Measurements from ENCODE around the gene TRIP11.

The TRIP11 gene

GRCh38 chr14:91983588-91983987 lies 56.3 kb downstream of the TRIP11 start:
- Histone ChIP-seq H3K36me3 (ENCODE audit: control insufficient read depth in 2 of 2, insufficient read depth in 2 of 2, low read length in 2 of 2) (peaks cover 39% of the 10 kb centered on the region in 2 donors), H3K27ac (ENCODE audit: low read depth in 2 of 2, low read length in 2 of 2) (no peak overlapping the region), H3K4me1 (ENCODE audit: control insufficient read depth in 2 of 2, insufficient read depth in 2 of 2, low read length in 2 of 2) (no peaks in the 10 kb centered on the region), H3K9ac (ENCODE audit: low read depth in 1 of 2, low read length in 2 of 2) (no peak overlapping the region), H3K27me3 (ENCODE audit: control insufficient read depth in 2 of 2, insufficient read depth in 2 of 2, low read length in 2 of 2) (no peaks in the 10 kb centered on the region), H3K4me3 (ENCODE audit: low read length in 2 of 2) (no peak overlapping the region), H3K9me3 (ENCODE audit: control insufficient read depth in 2 of 2, low read length in 2 of 2) (no peaks in the 10 kb centered on the region)

GRCh38 chr14:91980157-91980556 lies 59.7 kb downstream of the TRIP11 start:
- no peaks in the 10 kb centered on the region for H3K9me3 ChIP-seq (ENCODE audit: control insufficient read depth in 2 of 2, low read length in 2 of 2)
- peaks cover 15 to 25% of the 10 kb centered on the region in 2 donors for H3K36me3 ChIP-seq (ENCODE audit: control insufficient read depth in 2 of 2, insufficient read depth in 2 of 2, low read length in 2 of 2)
- no peak overlapping the region for H3K9ac ChIP-seq (ENCODE audit: low read depth in 1 of 2, low read length in 2 of 2)
- H3K4me1 ChIP-seq (ENCODE audit: control insufficient read depth in 2 of 2, insufficient read depth in 2 of 2, low read length in 2 of 2), result no peaks in the 10 kb centered on the region
- no peak overlapping the region for H3K4me3 ChIP-seq (ENCODE audit: low read length in 2 of 2)
- H3K27ac ChIP-seq (ENCODE audit: low read depth in 2 of 2, low read length in 2 of 2), result no peak overlapping the region
- H3K27me3 ChIP-seq (ENCODE audit: control insufficient read depth in 2 of 2, insufficient read depth in 2 of 2, low read length in 2 of 2), result no peaks in the 10 kb centered on the region

- Histone ChIP-seq H3K36me3 (ENCODE audit: control insufficient read depth in 2 of 2, insufficient read depth in 2 of 2, low read length in 2 of 2) (peaks cover 14 to 37% of the 10 kb centered on the region in 2 donors), H3K9me3 (ENCODE audit: control insufficient read depth in 2 of 2, low read length in 2 of 2) (no peaks in the 10 kb centered on the region), H3K9ac (ENCODE audit: low read depth in 1 of 2, low read length in 2 of 2) (no peak overlapping the region), H3K27me3 (ENCODE audit: control insufficient read depth in 2 of 2, insufficient read depth in 2 of 2, low read length in 2 of 2) (no peaks in the 10 kb centered on the region), H3K4me1 (ENCODE audit: control insufficient read depth in 2 of 2, insufficient read depth in 2 of 2, low read length in 2 of 2) (no peaks in the 10 kb centered on the region), H3K27ac (ENCODE audit: low read depth in 2 of 2, low read length in 2 of 2) (no peak overlapping the region), H3K4me3 (ENCODE audit: low read length in 2 of 2) (no peak overlapping the region)
These were observed 62.0 kb downstream of the TRIP11 start for GRCh38 chr14:91977884-91978283.

GRCh38 chr14:91975763-91976162 lies 64.1 kb downstream of the TRIP11 start:
- peaks cover 25 to 37% of the 10 kb centered on the region in 2 donors for H3K36me3 ChIP-seq (ENCODE audit: control insufficient read depth in 2 of 2, insufficient read depth in 2 of 2, low read length in 2 of 2)
- no peaks in the 10 kb centered on the region for H3K27me3 ChIP-seq (ENCODE audit: control insufficient read depth in 2 of 2, insufficient read depth in 2 of 2, low read length in 2 of 2)
- H3K4me3 ChIP-seq (ENCODE audit: low read length in 2 of 2), result no peak overlapping the region
- H3K9ac ChIP-seq (ENCODE audit: low read depth in 1 of 2, low read length in 2 of 2), result no peak overlapping the region
- no peaks in the 10 kb centered on the region for H3K4me1 ChIP-seq (ENCODE audit: control insufficient read depth in 2 of 2, insufficient read depth in 2 of 2, low read length in 2 of 2)
- no peak overlapping the region for H3K27ac ChIP-seq (ENCODE audit: low read depth in 2 of 2, low read length in 2 of 2)
- no peaks in the 10 kb centered on the region for H3K9me3 ChIP-seq (ENCODE audit: control insufficient read depth in 2 of 2, low read length in 2 of 2)

GRCh38 chr14:91971188-91971778 lies 68.6 kb downstream of the TRIP11 start:
- Histone ChIP-seq H3K36me3 (ENCODE audit: control insufficient read depth in 2 of 2, insufficient read depth in 2 of 2, low read length in 2 of 2) (peaks cover 37 to 39% of the 10 kb centered on the region in 2 donors), H3K27me3 (ENCODE audit: control insufficient read depth in 2 of 2, insufficient read depth in 2 of 2, low read length in 2 of 2) (no peaks in the 10 kb centered on the region), H3K27ac (ENCODE audit: low read depth in 2 of 2, low read length in 2 of 2) (no peak overlapping the region), H3K4me3 (ENCODE audit: low read length in 2 of 2) (no peak overlapping the region), H3K4me1 (ENCODE audit: control insufficient read depth in 2 of 2, insufficient read depth in 2 of 2, low read length in 2 of 2) (no peaks in the 10 kb centered on the region), H3K9me3 (ENCODE audit: control insufficient read depth in 2 of 2, low read length in 2 of 2) (no peaks in the 10 kb centered on the region), H3K9ac (ENCODE audit: low read depth in 1 of 2, low read length in 2 of 2) (no peak overlapping the region)

GRCh38 chr14:91968280-91968679 lies 71.6 kb downstream of the TRIP11 start:
- Histone ChIP-seq H3K27ac (ENCODE audit: low read depth in 2 of 2, low read length in 2 of 2) (no peak overlapping the region), H3K4me1 (ENCODE audit: control insufficient read depth in 2 of 2, insufficient read depth in 2 of 2, low read length in 2 of 2) (no peaks in the 10 kb centered on the region), H3K36me3 (ENCODE audit: control insufficient read depth in 2 of 2, insufficient read depth in 2 of 2, low read length in 2 of 2) (peaks cover 23 to 29% of the 10 kb centered on the region in 2 donors), H3K27me3 (ENCODE audit: control insufficient read depth in 2 of 2, insufficient read depth in 2 of 2, low read length in 2 of 2) (no peaks in the 10 kb centered on the region), H3K4me3 (ENCODE audit: low read length in 2 of 2) (no peak overlapping the region), H3K9ac (ENCODE audit: low read depth in 1 of 2, low read length in 2 of 2) (no peak overlapping the region), H3K9me3 (ENCODE audit: control insufficient read depth in 2 of 2, low read length in 2 of 2) (no peaks in the 10 kb centered on the region)

GRCh38 chr14:91964724-91965123 lies 75.1 kb downstream of the TRIP11 start:
- Histone ChIP-seq H3K4me3 (ENCODE audit: low read length in 2 of 2) (no peak overlapping the region), H3K36me3 (ENCODE audit: control insufficient read depth in 2 of 2, insufficient read depth in 2 of 2, low read length in 2 of 2) (peaks cover 11 to 16% of the 10 kb centered on the region in 2 donors), H3K9ac (ENCODE audit: low read depth in 1 of 2, low read length in 2 of 2) (no peak overlapping the region), H3K9me3 (ENCODE audit: control insufficient read depth in 2 of 2, low read length in 2 of 2) (no peaks in the 10 kb centered on the region), H3K4me1 (ENCODE audit: control insufficient read depth in 2 of 2, insufficient read depth in 2 of 2, low read length in 2 of 2) (no peaks in the 10 kb centered on the region), H3K27me3 (ENCODE audit: control insufficient read depth in 2 of 2, insufficient read depth in 2 of 2, low read length in 2 of 2) (peaks cover 0 to 4% of the 10 kb centered on the region in 2 donors), H3K27ac (ENCODE audit: low read depth in 2 of 2, low read length in 2 of 2) (no peak overlapping the region)

- H3K4me1 ChIP-seq (ENCODE audit: control insufficient read depth in 2 of 2, insufficient read depth in 2 of 2, low read length in 2 of 2), result no peaks in the 10 kb centered on the region
- H3K9me3 ChIP-seq (ENCODE audit: control insufficient read depth in 2 of 2, low read length in 2 of 2), result no peaks in the 10 kb centered on the region
- H3K27me3 ChIP-seq (ENCODE audit: control insufficient read depth in 2 of 2, insufficient read depth in 2 of 2, low read length in 2 of 2), result peaks cover 0 to 4% of the 10 kb centered on the region in 2 donors
- no peak overlapping the region for H3K4me3 ChIP-seq (ENCODE audit: low read length in 2 of 2)
- H3K36me3 ChIP-seq (ENCODE audit: control insufficient read depth in 2 of 2, insufficient read depth in 2 of 2, low read length in 2 of 2), result peaks cover 4 to 9% of the 10 kb centered on the region in 2 donors
- H3K9ac ChIP-seq (ENCODE audit: low read depth in 1 of 2, low read length in 2 of 2), result no peak overlapping the region
- H3K27ac ChIP-seq (ENCODE audit: low read depth in 2 of 2, low read length in 2 of 2), result no peak overlapping the region
These were observed 75.8 kb downstream of the TRIP11 start for GRCh38 chr14:91964011-91964410.

- H3K36me3 ChIP-seq (ENCODE audit: control insufficient read depth in 2 of 2, insufficient read depth in 2 of 2, low read length in 2 of 2), result peaks cover 0 to 3% of the 10 kb centered on the region in 2 donors
- no peak overlapping the region for H3K9ac ChIP-seq (ENCODE audit: low read depth in 1 of 2, low read length in 2 of 2)
- H3K27ac ChIP-seq (ENCODE audit: low read depth in 2 of 2, low read length in 2 of 2), result no peak overlapping the region
- no peaks in the 10 kb centered on the region for H3K4me1 ChIP-seq (ENCODE audit: control insufficient read depth in 2 of 2, insufficient read depth in 2 of 2, low read length in 2 of 2)
- H3K4me3 ChIP-seq (ENCODE audit: low read length in 2 of 2), result no peak overlapping the region
- H3K27me3 ChIP-seq (ENCODE audit: control insufficient read depth in 2 of 2, insufficient read depth in 2 of 2, low read length in 2 of 2), result peaks cover 0 to 4% of the 10 kb centered on the region in 2 donors
- H3K9me3 ChIP-seq (ENCODE audit: control insufficient read depth in 2 of 2, low read length in 2 of 2), result no peaks in the 10 kb centered on the region
These were observed 76.4 kb downstream of the TRIP11 start for GRCh38 chr14:91963465-91963864.

GRCh38 chr14:91961297-91962220 lies 78.3 kb downstream of the TRIP11 start:
- Histone ChIP-seq H3K36me3 (ENCODE audit: control insufficient read depth in 2 of 2, insufficient read depth in 2 of 2, low read length in 2 of 2) (no peaks in the 10 kb centered on the region), H3K27ac (ENCODE audit: low read depth in 2 of 2, low read length in 2 of 2) (no peak overlapping the region), H3K9ac (ENCODE audit: low read depth in 1 of 2, low read length in 2 of 2) (no peak overlapping the region), H3K27me3 (ENCODE audit: control insufficient read depth in 2 of 2, insufficient read depth in 2 of 2, low read length in 2 of 2) (peaks cover 0 to 4% of the 10 kb centered on the region in 2 donors), H3K4me1 (ENCODE audit: control insufficient read depth in 2 of 2, insufficient read depth in 2 of 2, low read length in 2 of 2) (no peaks in the 10 kb centered on the region), H3K9me3 (ENCODE audit: control insufficient read depth in 2 of 2, low read length in 2 of 2) (no peaks in the 10 kb centered on the region), H3K4me3 (ENCODE audit: low read length in 2 of 2) (no peak overlapping the region)

Data from mucosa of rectum (tissue), 2 donors.